HG02763 (cell line): Measurements from ENCODE around the gene PFKP.
"Not testable (repeated sequence)": the region's sequence is repeated elsewhere in the genome, so short reads cannot be mapped to it uniquely, and the experiment has no call there.

Experiments
- ATAC-seq: cut with Tn5 transposase; IDR thresholded peaks from one replicate; pipeline ENCODE4 v1.9.1; 2021; ENCODE audit warnings: mild to moderate bottlenecking, moderate library complexity; ENCODE audit not compliant: unreplicated experiment

PFKP gene

DNA sequence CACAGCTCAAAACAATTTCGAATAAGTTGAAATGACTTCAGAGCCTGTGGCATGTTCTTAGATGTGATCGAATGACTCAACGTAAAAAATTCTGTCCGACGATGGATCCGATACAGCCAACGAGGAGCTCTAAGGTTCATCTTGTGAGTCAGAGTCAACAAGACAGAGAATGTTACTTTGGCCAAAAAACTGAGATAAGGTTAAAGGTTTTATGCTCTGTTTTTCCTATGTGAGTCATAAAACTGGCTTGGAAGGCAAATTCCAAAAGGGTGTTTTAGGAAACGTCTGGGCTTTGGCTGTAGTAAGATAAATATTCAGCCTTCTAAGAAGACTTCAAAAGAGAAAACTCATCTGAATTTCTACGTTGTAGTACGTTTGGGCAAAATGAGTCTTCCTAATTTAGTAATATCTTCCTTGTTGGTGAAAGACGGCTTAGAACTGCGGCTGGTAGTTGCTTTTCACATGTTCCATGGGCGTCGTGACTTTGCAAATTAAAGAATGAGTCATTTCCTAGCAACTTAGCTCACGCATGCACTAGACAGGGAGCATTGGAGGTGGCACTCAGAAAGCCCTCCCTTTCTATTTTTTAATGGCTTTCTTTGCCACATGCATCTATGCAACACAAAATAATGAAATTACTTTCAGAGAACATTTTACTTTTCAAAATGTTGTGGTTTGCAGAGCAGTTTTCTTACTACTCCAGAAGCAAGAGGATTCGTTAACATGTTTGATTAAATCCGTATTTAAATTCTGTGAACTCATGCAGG is 28.2 kb downstream of the PFKP start:
- peak; percentile 59 for ATAC-seq

- no peak for ATAC-seq
Measured at GRCh38 chr10:3096149-3096548, 28.8 kb downstream of the PFKP start.

DNA sequence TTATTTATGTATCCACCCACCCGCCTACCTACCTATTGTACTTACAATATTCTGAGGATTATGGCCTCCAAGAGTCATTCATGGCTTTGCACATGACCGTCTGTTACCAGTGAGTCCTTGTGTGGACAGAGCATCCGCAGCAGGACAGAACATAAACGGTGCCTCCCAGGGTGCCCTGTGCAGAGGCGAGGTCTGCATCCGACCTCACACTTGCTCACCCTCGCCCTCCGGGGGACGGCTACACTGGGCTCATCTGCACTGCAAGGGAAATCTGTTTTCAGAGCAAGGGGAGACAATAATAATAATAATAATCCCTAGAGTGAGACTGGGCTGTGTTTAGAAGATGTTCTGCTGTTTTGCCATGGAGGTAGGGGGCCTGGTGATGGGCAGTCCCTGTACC is 29.8 kb downstream of the PFKP start:
- no peak for ATAC-seq

GRCh38 chr10:3098689-3099088 is 31.3 kb downstream of the PFKP start:
- ATAC-seq, result no peak

- ATAC-seq, result no peak
Measured at GRCh38 chr10:3099291-3100092, 32.1 kb downstream of the PFKP start.

- ATAC-seq, result no peak
Measured at GRCh38 chr10:3100093-3100792, 32.9 kb downstream of the PFKP start.

GRCh38 chr10:3100856-3101640 is 33.7 kb downstream of the PFKP start:
- no peak for ATAC-seq

GRCh38 chr10:3102720-3103427 is 35.5 kb downstream of the PFKP start:
- no peak for ATAC-seq

- ATAC-seq, result no peak
Measured at GRCh38 chr10:3103646-3104045, 36.3 kb downstream of the PFKP start.

GRCh38 chr10:3104251-3104918 is 37.0 kb downstream of the PFKP start:
- ATAC-seq, result no peak

GRCh38 chr10:3105166-3105565 is 37.8 kb downstream of the PFKP start:
- no peak for ATAC-seq

DNA sequence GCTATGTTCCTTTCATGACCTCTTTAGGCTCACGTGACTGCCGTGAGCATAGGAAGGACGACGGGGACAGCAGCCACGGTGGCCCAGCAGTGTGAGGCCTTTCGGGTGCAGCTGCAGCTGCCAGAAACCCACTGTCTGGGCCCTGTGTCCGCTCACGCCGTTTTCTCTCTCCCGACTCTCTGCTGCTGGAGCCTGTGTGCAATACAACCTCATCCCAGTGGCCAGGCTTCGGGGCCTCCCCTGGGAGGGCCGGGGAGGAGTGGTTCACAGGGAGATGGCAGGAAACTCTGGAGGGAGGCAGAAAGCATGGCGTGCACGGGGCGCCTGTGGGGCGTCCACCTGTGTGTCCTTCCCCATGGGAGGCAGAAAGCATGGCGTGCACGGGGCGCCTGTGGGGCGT is 38.6 kb downstream of the PFKP start:
- ATAC-seq, result no peak

- not testable (repeated sequence) for ATAC-seq
Measured at GRCh38 chr10:3106328-3106727, 39.0 kb downstream of the PFKP start.

DNA sequence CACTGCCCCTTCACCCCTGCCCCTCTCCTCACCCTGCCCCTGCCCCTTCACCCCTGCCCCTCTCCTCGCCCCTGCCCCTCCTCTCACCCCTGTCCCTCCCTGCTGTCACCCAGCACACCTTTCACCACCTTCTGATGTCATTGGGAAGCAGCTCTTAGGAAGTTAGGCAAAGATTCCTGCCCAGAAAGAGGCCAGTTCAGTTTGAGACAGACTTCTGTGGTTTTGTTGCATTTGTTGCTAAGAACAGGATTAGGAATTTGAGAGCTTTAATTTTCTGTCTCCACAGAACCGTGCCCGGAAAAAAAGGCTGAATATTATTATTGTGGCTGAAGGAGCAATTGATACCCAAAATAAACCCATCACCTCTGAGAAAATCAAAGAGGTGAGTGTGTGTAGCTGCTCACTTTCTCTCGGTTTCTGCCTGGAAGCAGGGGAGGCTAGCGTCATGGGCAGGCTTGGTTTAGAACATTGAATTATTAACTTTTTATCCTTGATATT is 39.6 kb downstream of the PFKP start:
- ATAC-seq, result no peak

- no peak for ATAC-seq
Measured at GRCh38 chr10:3107426-3107961, 40.1 kb downstream of the PFKP start.

DNA sequence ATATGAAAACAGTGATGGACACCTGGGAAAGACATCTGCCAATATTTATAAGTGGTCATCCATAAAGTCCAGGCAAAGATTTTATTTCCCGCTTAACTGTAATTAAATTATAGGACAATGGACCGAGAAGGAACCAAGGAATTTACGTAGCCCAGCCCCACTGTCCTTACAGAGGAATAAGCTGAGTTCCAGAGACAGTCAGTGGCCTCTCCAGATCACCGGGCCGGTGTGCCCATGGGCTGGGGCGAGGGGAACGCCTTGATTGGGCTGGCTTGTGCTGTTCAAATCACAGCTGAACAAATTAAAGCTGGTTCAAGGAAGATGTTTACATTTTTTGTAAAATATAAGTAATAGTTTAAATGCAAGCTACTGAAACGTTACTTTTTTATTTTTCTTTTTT is 40.7 kb downstream of the PFKP start:
- ATAC-seq, result no peak

DNA sequence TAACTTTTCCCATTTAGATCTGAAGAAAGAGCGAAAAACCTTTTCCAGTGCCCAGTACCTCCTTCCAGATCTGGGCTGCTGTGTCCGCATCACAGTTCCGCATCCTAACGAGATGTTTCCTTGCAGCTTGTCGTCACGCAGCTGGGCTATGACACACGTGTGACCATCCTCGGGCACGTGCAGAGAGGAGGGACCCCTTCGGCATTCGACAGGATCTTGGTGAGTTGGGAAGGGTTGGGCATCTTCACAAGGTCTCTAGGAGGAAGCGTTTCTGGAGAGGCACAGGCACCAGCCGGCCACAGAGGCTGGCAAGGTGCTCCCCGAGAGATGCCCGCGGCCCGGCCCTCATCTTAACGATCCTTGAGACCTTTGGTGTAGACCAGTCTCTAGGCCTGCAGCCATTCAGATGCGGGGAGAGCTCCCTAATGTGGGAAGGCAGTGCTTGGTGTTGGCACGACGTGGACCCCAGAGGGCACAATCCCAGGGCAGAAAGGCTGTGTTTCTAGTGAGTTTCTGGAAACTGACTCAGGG is 41.3 kb downstream of the PFKP start:
- ATAC-seq, result no peak

DNA sequence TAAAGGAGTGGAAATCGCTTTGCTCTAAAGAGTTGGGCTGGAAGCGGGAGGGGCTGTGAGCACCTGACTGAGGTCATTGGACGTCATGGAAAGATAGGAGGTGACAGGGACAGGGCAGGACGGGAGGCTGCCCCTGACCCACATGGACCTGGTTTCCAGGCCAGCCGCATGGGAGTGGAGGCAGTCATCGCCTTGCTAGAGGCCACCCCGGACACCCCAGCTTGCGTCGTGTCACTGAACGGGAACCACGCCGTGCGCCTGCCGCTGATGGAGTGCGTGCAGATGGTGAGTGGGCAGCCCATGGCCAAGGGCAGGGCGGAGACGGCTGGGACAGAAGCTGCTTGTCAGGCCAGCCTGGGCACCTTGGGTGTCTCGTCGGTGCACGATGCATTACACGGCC is 41.8 kb downstream of the PFKP start:
- ATAC-seq, result no peak

- no peak for ATAC-seq
Measured at GRCh38 chr10:3109633-3110032, 42.3 kb downstream of the PFKP start.
